PC-3 (cell line): ENCODE data around the gene TWF2. TPM values are rescaled to one million over a fixed set of nuclear protein-coding genes. Genes with fewer than 3 reads are reported as not detected.

Experiments used
- ATAC-seq: fragments of 200-7000 bp; cut with Tn5 transposase; 2 replicates; pipeline ENCODE4 v1.9.1; 2020; ENCODE audit warnings: mild to moderate bottlenecking, moderate library complexity
- BruUV-seq: library from RNA; stranded (reverse); fragments of 400-500 nt; replicated peaks from 2 replicates; lab custom pipeline; 2021; lab: Mats Ljungman, UMichigan
- CTCF ChIA-PET: fragments of 300-600 bp; sonication (Branson Sonifier 250); formaldehyde crosslinking; loops from one replicate; lab custom pipeline; 2022; ENCODE audit warnings: antibody characterized with exemption; lab: Charles Lee
- POLR2A ChIA-PET: fragments of 300-600 bp; sonication (Branson Sonifier 250); formaldehyde crosslinking; loops from one replicate; lab custom pipeline; 2022; ENCODE audit warnings: antibody characterized with exemption; ENCODE audit not compliant: unreplicated experiment; lab: Charles Lee
- DNase-seq: peaks from one replicate; pipeline ENCODE4 v3.0.0-alpha.2; 2015
- H2AFZ ChIP-seq: fragments of 300-600 bp; sonication (generic); 2 replicates; pipeline ENCODE4 v1.6.0; 2016; ENCODE audit warnings: antibody characterized with exemption, low read length
- H3F3A ChIP-seq: fragments of 300-600 bp; sonication (generic); one replicate; pipeline ENCODE4 v1.6.0; 2017; ENCODE audit warnings: antibody characterized with exemption, low read length, control low read depth, mild to moderate bottlenecking; ENCODE audit not compliant: unreplicated experiment
- H3K27ac ChIP-seq: fragments of 300-600 bp; sonication (generic); 2 replicates; pipeline ENCODE4 v1.5.1; 2016; ENCODE audit warnings: mild to moderate bottlenecking, low read length
- H3K27me3 ChIP-seq: fragments of 300-600 bp; sonication (generic); 2 replicates; pipeline ENCODE4 v1.6.1; 2016; ENCODE audit warnings: low read length, mixed read lengths
- H3K36me3 ChIP-seq: fragments of 300-600 bp; sonication (generic); 2 replicates; pipeline ENCODE4 v1.6.1; 2016; ENCODE audit warnings: low read depth, mixed run types, low read length, mixed read lengths
- H3K4me1 ChIP-seq: fragments of 300-600 bp; sonication (generic); 2 replicates; pipeline ENCODE4 v1.5.1; 2016; ENCODE audit warnings: low read length; ENCODE audit not compliant: insufficient read depth
- H3K4me2 ChIP-seq: fragments of 300-600 bp; sonication (generic); 2 replicates; pipeline ENCODE4 v1.6.0; 2016; ENCODE audit warnings: low read length
- H3K4me3 ChIP-seq: fragments of 300-600 bp; sonication (generic); 2 replicates; pipeline ENCODE4 v1.5.1; 2016; ENCODE audit warnings: mild to moderate bottlenecking, low read length, mixed read lengths
- H3K79me2 ChIP-seq: fragments of 300-600 bp; sonication (generic); 2 replicates; pipeline ENCODE4 v1.6.1; 2017; ENCODE audit warnings: low read length, mixed read lengths
- H3K9ac ChIP-seq: fragments of 300-600 bp; sonication (generic); 2 replicates; pipeline ENCODE4 v1.6.0; 2016; ENCODE audit warnings: mild to moderate bottlenecking, low read length
- H3K9me2 ChIP-seq: fragments of 300-600 bp; sonication (generic); replicated peaks from 2 replicates; pipeline ENCODE4 v1.6.1; 2016; ENCODE audit warnings: mixed run types, low read length, mixed read lengths
- H3K9me3 ChIP-seq: fragments of 300-600 bp; sonication (generic); 2 replicates; pipeline ENCODE4 v1.6.1; 2016; ENCODE audit warnings: low read length, mixed read lengths
- H4K20me1 ChIP-seq: fragments of 300-600 bp; sonication (generic); 2 replicates; pipeline ENCODE4 v1.6.1; 2016; ENCODE audit warnings: low read length, mixed read lengths
- EZH2 ChIP-seq: fragments of 300-600 bp; sonication (generic); IDR thresholded peaks from one replicate; pipeline ENCODE4 v1.6.1; 2017; ENCODE audit warnings: antibody characterized with exemption, mild to moderate bottlenecking, low read length; ENCODE audit not compliant: unreplicated experiment
- EZH2phosphoT487 ChIP-seq: fragments of 300-600 bp; sonication (generic); IDR thresholded peaks from 2 replicates; pipeline ENCODE4 v1.6.1; 2018; ENCODE audit warnings: mild to moderate bottlenecking, antibody characterized with exemption, low read length, borderline replicate concordance
- intact Hi-C: fragments of 100-400 bp; cut with micrococcal nuclease; formaldehyde crosslinking; loops from 2 replicates; pipeline ENCODE4 v1.9.0; 2023
- total RNA-seq: library from RNA; depleted of rRNA; stranded (reverse); fragments of >200 nt; gene quantifications from 2 replicates; pipeline ENCODE4 v1.2.3, GENCODE V29; 2014
- TF ChIP-seq, protein P1 (sequence below): fragments of 300-600 bp; sonication (generic); conservative IDR thresholded peaks from 2 replicates; pipeline ENCODE4 v1.5.1; 2017; ENCODE audit warnings: antibody characterized with exemption, low read depth, mild to moderate bottlenecking, low read length

The TWF2 gene
- total RNA-seq, 1 experiment from 2014 or later = 147 TPM

- no peaks in the 10 kb centered on the region for H3K27me3 ChIP-seq
- no peak overlapping the region for H3K9ac ChIP-seq
- ChIA-PET POLR2A (interaction anchor here (0.5 to 0.6 kb wide), 2 partner anchors 35 to 145 kb away, joined by 3 to 4 read pairs; no protein-coding TSS in a partner anchor), CTCF (no interaction called here)
- H3K79me2 ChIP-seq = no peaks in the 10 kb centered on the region
- H3K9me3 ChIP-seq = no peaks in the 10 kb centered on the region
- no peaks in the 10 kb centered on the region for H3K9me2 ChIP-seq
- H3K4me2 ChIP-seq = no peak overlapping the region
- ATAC-seq (no peak), DNase-seq (no peak)
- no TSS peak for BruUV-seq
- TF ChIP-seq, protein P1, sequence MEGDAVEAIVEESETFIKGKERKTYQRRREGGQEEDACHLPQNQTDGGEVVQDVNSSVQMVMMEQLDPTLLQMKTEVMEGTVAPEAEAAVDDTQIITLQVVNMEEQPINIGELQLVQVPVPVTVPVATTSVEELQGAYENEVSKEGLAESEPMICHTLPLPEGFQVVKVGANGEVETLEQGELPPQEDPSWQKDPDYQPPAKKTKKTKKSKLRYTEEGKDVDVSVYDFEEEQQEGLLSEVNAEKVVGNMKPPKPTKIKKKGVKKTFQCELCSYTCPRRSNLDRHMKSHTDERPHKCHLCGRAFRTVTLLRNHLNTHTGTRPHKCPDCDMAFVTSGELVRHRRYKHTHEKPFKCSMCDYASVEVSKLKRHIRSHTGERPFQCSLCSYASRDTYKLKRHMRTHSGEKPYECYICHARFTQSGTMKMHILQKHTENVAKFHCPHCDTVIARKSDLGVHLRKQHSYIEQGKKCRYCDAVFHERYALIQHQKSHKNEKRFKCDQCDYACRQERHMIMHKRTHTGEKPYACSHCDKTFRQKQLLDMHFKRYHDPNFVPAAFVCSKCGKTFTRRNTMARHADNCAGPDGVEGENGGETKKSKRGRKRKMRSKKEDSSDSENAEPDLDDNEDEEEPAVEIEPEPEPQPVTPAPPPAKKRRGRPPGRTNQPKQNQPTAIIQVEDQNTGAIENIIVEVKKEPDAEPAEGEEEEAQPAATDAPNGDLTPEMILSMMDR = no peak
- TF ChIP-seq EZH2 (no peak), EZH2phosphoT487 (no peak)
- H3K4me3 ChIP-seq = no peak overlapping the region
- no peak overlapping the region for H2AFZ ChIP-seq
- H4K20me1 ChIP-seq = no peaks in the 10 kb centered on the region
- no peaks in the 10 kb centered on the region for H3K36me3 ChIP-seq
- H3F3A ChIP-seq = no peaks in the 10 kb centered on the region
- H3K4me1 ChIP-seq = peaks cover 7% of the 10 kb centered on the region; the same call in 1 of the 2 replicates
- H3K27ac ChIP-seq = no peak overlapping the region
- intact Hi-C loops = no loop called here
These were observed 50.4 kb downstream of the TWF2 start for GRCh38 chr3:52188556-52188955.

DNA sequence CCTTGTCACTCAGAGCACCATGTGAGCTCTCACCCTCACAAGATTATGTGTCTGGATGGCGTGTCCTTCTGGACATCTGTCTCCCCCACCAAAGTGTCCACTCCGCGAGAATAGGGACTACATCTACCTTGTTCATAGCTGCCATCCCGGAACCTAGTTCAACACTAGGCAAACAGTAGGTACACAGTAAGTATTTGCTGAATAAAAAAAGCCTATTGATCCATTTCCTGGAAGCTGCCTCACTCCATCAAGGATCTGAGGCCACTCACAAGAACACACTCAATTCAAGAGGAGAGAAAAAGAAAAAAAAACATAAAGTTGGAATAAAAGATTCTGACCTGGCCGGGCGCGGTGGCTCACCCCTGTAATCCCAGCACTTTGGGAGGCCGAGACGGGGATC is 52.2 kb downstream of the TWF2 start:
- Histone ChIP-seq H3K4me3 (no peak overlapping the region), H3K9me3 (no peaks in the 10 kb centered on the region), H3K4me1 (no peaks in the 10 kb centered on the region), H3K36me3 (no peaks in the 10 kb centered on the region), H3K27ac (no peak overlapping the region), H3K4me2 (no peak overlapping the region), H3F3A (no peaks in the 10 kb centered on the region), H2AFZ (no peak overlapping the region), H3K27me3 (no peaks in the 10 kb centered on the region), H3K9ac (no peak overlapping the region), H3K79me2 (no peaks in the 10 kb centered on the region), H3K9me2 (no peaks in the 10 kb centered on the region), H4K20me1 (no peaks in the 10 kb centered on the region)
- no peak for ATAC-seq
- ChIA-PET CTCF (no interaction called here), POLR2A (no interaction called here)
- BruUV-seq = no TSS peak
- intact Hi-C loops = no loop called here
- no peak for TF ChIP-seq EZH2phosphoT487
- TF ChIP-seq, protein P1 = no peak
- no peak for TF ChIP-seq EZH2
- DNase-seq = no peak

DNA sequence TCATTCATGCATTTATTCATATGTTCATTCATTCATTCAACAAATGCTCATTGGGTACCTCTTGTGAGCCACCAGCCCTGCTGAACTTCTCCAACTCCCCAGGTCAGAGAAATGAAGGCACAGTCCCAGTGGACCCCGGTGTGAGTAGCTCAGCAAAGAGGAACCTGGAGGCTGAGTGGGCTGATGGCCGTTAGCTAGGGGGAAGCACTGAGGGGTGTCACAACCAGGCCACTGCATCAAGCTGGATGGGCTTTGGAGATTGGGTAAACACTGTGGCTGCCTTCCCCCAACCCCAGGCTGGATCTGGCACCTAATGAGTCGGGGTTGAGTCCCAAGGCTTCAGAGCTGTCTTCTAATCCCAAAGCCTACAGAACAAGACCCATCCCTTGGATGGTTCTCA is 53.1 kb downstream of the TWF2 start:
- Histone ChIP-seq H3K4me3 (no peak overlapping the region), H3K27me3 (no peaks in the 10 kb centered on the region), H3K4me1 (no peaks in the 10 kb centered on the region), H3F3A (no peaks in the 10 kb centered on the region), H3K9me3 (no peaks in the 10 kb centered on the region), H3K79me2 (no peaks in the 10 kb centered on the region), H4K20me1 (no peaks in the 10 kb centered on the region), H3K9me2 (no peaks in the 10 kb centered on the region), H3K27ac (no peak overlapping the region), H3K9ac (no peak overlapping the region), H3K4me2 (no peak overlapping the region), H3K36me3 (no peaks in the 10 kb centered on the region), H2AFZ (no peak overlapping the region)
- ATAC-seq (no peak), DNase-seq (no peak)
- TF ChIP-seq EZH2phosphoT487 = no peak
- TF ChIP-seq EZH2 = no peak
- TF ChIP-seq, protein P1 = no peak
- intact Hi-C loops = no loop called here
- CTCF ChIA-PET = no interaction called here
- no TSS peak for BruUV-seq
- POLR2A ChIA-PET = no interaction called here
